Gastroesophageal sphincter (tissue), 3 donors: ENCODE results near the gene MNT.

Experiments used
- EP300 ChIP-seq: sonication (generic); formaldehyde crosslinking; IDR thresholded peaks from one replicate; pipeline ENCODE4 v1.6.1; 2017; ENCODE audit warnings: antibody characterized with exemption, mild to moderate bottlenecking
- POLR2A ChIP-seq, 2 donors: fragments of 450-650 bp; IDR thresholded peaks; one replicate each; pipeline ENCODE4 v1.6.1; 2017; ENCODE audit warnings: antibody characterized with exemption in 2 of 2, mild to moderate bottlenecking in 2 of 2, moderate library complexity in 1 of 2
- POLR2AphosphoS5 ChIP-seq: sonication (generic); formaldehyde crosslinking; IDR thresholded peaks from one replicate; pipeline ENCODE4 v1.6.1; 2017; ENCODE audit warnings: antibody characterized with exemption
- TF ChIP-seq, protein P1 (sequence below), 4 experiments: fragments of 200-600 bp in 2 of 4; fragments of 450-650 bp in 2 of 4; sonication (generic) in 1 of 4; IDR thresholded peaks; one replicate each; pipeline ENCODE4 v1.5.1; 2017 to 2019; ENCODE audit warnings: antibody characterized with exemption in 4 of 4, mild to moderate bottlenecking in 2 of 4, moderate library complexity in 2 of 4

GRCh38 chr17:2394775-2395201, 6.1 kb downstream of the MNT start:
- TF ChIP-seq EP300 = no peak
- TF ChIP-seq, protein P1, sequence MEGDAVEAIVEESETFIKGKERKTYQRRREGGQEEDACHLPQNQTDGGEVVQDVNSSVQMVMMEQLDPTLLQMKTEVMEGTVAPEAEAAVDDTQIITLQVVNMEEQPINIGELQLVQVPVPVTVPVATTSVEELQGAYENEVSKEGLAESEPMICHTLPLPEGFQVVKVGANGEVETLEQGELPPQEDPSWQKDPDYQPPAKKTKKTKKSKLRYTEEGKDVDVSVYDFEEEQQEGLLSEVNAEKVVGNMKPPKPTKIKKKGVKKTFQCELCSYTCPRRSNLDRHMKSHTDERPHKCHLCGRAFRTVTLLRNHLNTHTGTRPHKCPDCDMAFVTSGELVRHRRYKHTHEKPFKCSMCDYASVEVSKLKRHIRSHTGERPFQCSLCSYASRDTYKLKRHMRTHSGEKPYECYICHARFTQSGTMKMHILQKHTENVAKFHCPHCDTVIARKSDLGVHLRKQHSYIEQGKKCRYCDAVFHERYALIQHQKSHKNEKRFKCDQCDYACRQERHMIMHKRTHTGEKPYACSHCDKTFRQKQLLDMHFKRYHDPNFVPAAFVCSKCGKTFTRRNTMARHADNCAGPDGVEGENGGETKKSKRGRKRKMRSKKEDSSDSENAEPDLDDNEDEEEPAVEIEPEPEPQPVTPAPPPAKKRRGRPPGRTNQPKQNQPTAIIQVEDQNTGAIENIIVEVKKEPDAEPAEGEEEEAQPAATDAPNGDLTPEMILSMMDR (IDR thresholded peaks at IDR 0.05) = no peak
- TF ChIP-seq POLR2AphosphoS5 = no peak
- TF ChIP-seq POLR2A (IDR thresholded peaks at IDR 0.05) = no peak
